IMR-90 (cell line): Measurements from ENCODE around the gene ACACA. TPM values are rescaled to one million over a fixed set of nuclear protein-coding genes. Genes with fewer than 3 reads are reported as not detected.

Experiments used
- ATAC-seq: fragments of 200-7000 bp; cut with Tn5 transposase; 2 replicates; pipeline ENCODE4 v1.9.1; 2020; ENCODE audit warnings: low read depth, mild to moderate bottlenecking, moderate library complexity
- BruUV-seq: library from RNA; stranded (reverse); fragments of 400-500 nt; replicated peaks from 2 replicates; lab custom pipeline; 2021; lab: Mats Ljungman, UMichigan
- CTCF ChIA-PET: fragments of 300-600 bp; formaldehyde crosslinking; extraction: SDS; loops from one replicate; lab custom pipeline; 2021; ENCODE audit warnings: antibody characterized with exemption; lab: Yijun Ruan, JAX
- POLR2A ChIA-PET: fragments of 300-600 bp; sonication (Branson Sonifier 250); formaldehyde crosslinking; loops from one replicate; lab custom pipeline; 2022; ENCODE audit warnings: antibody characterized with exemption; ENCODE audit not compliant: unreplicated experiment; lab: Charles Lee
- DNase-seq: peaks from one replicate; pipeline ENCODE4 v3.0.0; 2013
- H2AFZ ChIP-seq: replicated peaks from 2 replicates; pipeline ENCODE3; 2013; ENCODE audit warnings: low read length, mild to moderate bottlenecking; ENCODE audit not compliant: poor library complexity
- H2AK5ac ChIP-seq: 2 replicates; pipeline ENCODE4 v1.6.1; 2013; ENCODE audit warnings: low read depth, low read length, inconsistent platforms
- H2AK9ac ChIP-seq: replicated peaks from 2 replicates; pipeline ENCODE3; 2013; ENCODE audit warnings: mild to moderate bottlenecking, low read depth, low read length, moderate library complexity; ENCODE audit not compliant: poor library complexity
- H2BK120ac ChIP-seq: 2 replicates; pipeline ENCODE4 v1.6.1; 2013; ENCODE audit warnings: low read depth, low read length, inconsistent platforms
- H2BK15ac ChIP-seq: 3 replicates; pipeline ENCODE4 v1.6.1; 2013; ENCODE audit warnings: low read depth, low read length, inconsistent platforms
- H2BK20ac ChIP-seq: 2 replicates; pipeline ENCODE4 v1.6.1; 2013; ENCODE audit warnings: low read depth, mild to moderate bottlenecking, inconsistent platforms, low read length, moderate library complexity
- H2BK5ac ChIP-seq: 2 replicates; pipeline ENCODE4 v1.6.1; 2013; ENCODE audit warnings: mild to moderate bottlenecking, low read depth, low read length, inconsistent platforms; ENCODE audit not compliant: poor library complexity, severe bottlenecking
- H3K14ac ChIP-seq: replicated peaks from 2 replicates; pipeline ENCODE4 v1.6.1; 2013; ENCODE audit warnings: low read depth, low read length, inconsistent platforms
- H3K18ac ChIP-seq: 2 replicates; pipeline ENCODE4 v1.6.1; 2013; ENCODE audit warnings: low read depth, low read length, control low read depth
- H3K23ac ChIP-seq: 2 replicates; pipeline ENCODE4 v1.6.1; 2013; ENCODE audit warnings: low read depth, low read length, inconsistent platforms
- H3K27ac ChIP-seq: 2 replicates; pipeline ENCODE4 v1.5.1; 2013; ENCODE audit warnings: mild to moderate bottlenecking, control low read depth, low read length; ENCODE audit not compliant: insufficient read depth
- H3K27me3 ChIP-seq: 2 replicates; pipeline ENCODE4 v1.6.1; 2013; ENCODE audit warnings: low read length; ENCODE audit not compliant: control insufficient read depth, insufficient read depth
- H3K36me3 ChIP-seq: 2 replicates; pipeline ENCODE4 v1.6.1; 2013; ENCODE audit warnings: low read length, mixed read lengths; ENCODE audit not compliant: control insufficient read depth, insufficient read depth
- H3K4ac ChIP-seq: 2 replicates; pipeline ENCODE4 v1.6.1; 2013; ENCODE audit warnings: low read depth, low read length, inconsistent platforms
- H3K4me1 ChIP-seq: 2 replicates; pipeline ENCODE4 v1.6.1; 2013; ENCODE audit warnings: low read length, mixed read lengths; ENCODE audit not compliant: control insufficient read depth, insufficient read depth
- H3K4me2 ChIP-seq: 2 replicates; pipeline ENCODE4 v1.6.1; 2013; ENCODE audit warnings: low read depth, mild to moderate bottlenecking, control low read depth, low read length, moderate library complexity
- H3K4me3 ChIP-seq: 2 replicates; pipeline ENCODE4 v1.5.1; 2013; ENCODE audit warnings: low read depth, mild to moderate bottlenecking, control low read depth, low read length, moderate library complexity; ENCODE audit not compliant: insufficient read depth
- H3K56ac ChIP-seq: 2 replicates; pipeline ENCODE4 v1.6.1; 2013; ENCODE audit warnings: low read length, inconsistent platforms; ENCODE audit not compliant: insufficient read depth; ENCODE audit errors: extremely low read depth
- H3K79me1 ChIP-seq, 2 experiments: 2 replicates each; pipeline ENCODE4 v1.6.1; 2013; ENCODE audit warnings: low read length in 2 of 2, inconsistent platforms in 1 of 2, low read depth in 1 of 2
- H3K9ac ChIP-seq: 2 replicates; pipeline ENCODE4 v1.6.1; 2013; ENCODE audit warnings: low read depth, low read length, control low read depth
- H3K9me1 ChIP-seq: 2 replicates; pipeline ENCODE4 v1.6.1; 2013; ENCODE audit warnings: low read length, inconsistent platforms; ENCODE audit not compliant: insufficient read depth
- H3K9me3 ChIP-seq: 2 replicates; pipeline ENCODE4 v1.6.1; 2013; ENCODE audit warnings: low read length; ENCODE audit not compliant: control insufficient read depth, insufficient read depth
- H4K20me1 ChIP-seq: 2 replicates; pipeline ENCODE4 v1.6.1; 2013; ENCODE audit warnings: low read length, inconsistent platforms; ENCODE audit not compliant: insufficient read depth
- H4K5ac ChIP-seq: 2 replicates; pipeline ENCODE4 v1.6.1; 2013; ENCODE audit warnings: mild to moderate bottlenecking, low read depth, low read length, control low read depth
- H4K8ac ChIP-seq, 2 experiments: 2 replicates each; pipeline ENCODE4 v1.6.1; 2013; ENCODE audit warnings: low read depth in 2 of 2, low read length in 2 of 2, control low read depth in 1 of 2, inconsistent platforms in 1 of 2
- H4K91ac ChIP-seq: 2 replicates; pipeline ENCODE4 v1.6.1; 2013; ENCODE audit warnings: low read depth, low read length, inconsistent platforms; ENCODE audit not compliant: insufficient read depth
- BHLHE40 ChIP-seq: fragments of 150-350 bp; IDR thresholded peaks from 2 replicates; pipeline ENCODE4 v1.6.1; 2016; ENCODE audit warnings: mild to moderate bottlenecking, low read depth, low read length
- MAFK ChIP-seq: IDR thresholded peaks from 2 replicates; pipeline ENCODE4 v1.6.1; 2012; ENCODE audit warnings: low read depth, low read length, improper control_type of control experiment
- MAZ ChIP-seq: IDR thresholded peaks from 2 replicates; pipeline ENCODE4 v1.6.1; 2012; ENCODE audit warnings: low read depth, mild to moderate bottlenecking, low read length, improper control_type of control experiment, moderate library complexity, borderline replicate concordance
- MXI1 ChIP-seq: IDR thresholded peaks from 2 replicates; pipeline ENCODE4 v1.6.1; 2012; ENCODE audit warnings: low read depth, mild to moderate bottlenecking, low read length, moderate library complexity, borderline replicate concordance
- POLR2A ChIP-seq: IDR thresholded peaks from 2 replicates; pipeline ENCODE4 v1.6.1; 2012; ENCODE audit warnings: mild to moderate bottlenecking, low read depth, low read length
- WGBS, 2 experiments: methylation state at CpG; one replicate each; pipeline versions ENCODE4 v1.1.5 to v1.1.7; 2013; ENCODE audit warnings: missing lambda C conversion rate in 2 of 2; ENCODE audit not compliant: insufficient read length in 1 of 2; ENCODE audit errors: extremely low coverage in 2 of 2; 5-methylcytosine and 5-hydroxymethylcytosine counted together
- dilution Hi-C: fragments of 300-500 bp; cut with HindIII; formaldehyde crosslinking; loops from one replicate; pipeline ENCODE4 v1.14.3; 2018; ENCODE audit warnings: low sequenced_read_pairs; ENCODE audit not compliant: unreplicated experiment
- in situ Hi-C: fragments of 300-500 bp; cut with MboI; formaldehyde crosslinking; loops from 3 replicates; pipeline ENCODE4 v1.14.3; 2019; ENCODE audit warnings: low sequenced_read_pairs, inconsistent platforms, mixed read lengths
- intact Hi-C: fragments of 100-400 bp; cut with micrococcal nuclease; formaldehyde crosslinking; loops from 2 replicates; pipeline ENCODE4 v1.10.0; 2022
- polyA plus RNA-seq, 3 experiments: library from polyadenylated mRNA; depleted of rRNA; stranded (reverse); fragments of >200 nt; gene quantifications; 2 replicates each; pipeline ENCODE4 v1.2.3, GENCODE V29; 2012; ENCODE audit warnings: low replicate concordance in 1 of 3
- total RNA-seq: library from RNA; depleted of rRNA; stranded (reverse); fragments of >200 nt; gene quantifications from 2 replicates; pipeline ENCODE4 v1.2.3, GENCODE V29; 2012
- TF ChIP-seq, protein P1 (sequence below): fragments of 150-350 bp; IDR thresholded peaks from 2 replicates; pipeline ENCODE4 v1.6.1; 2016; ENCODE audit warnings: low read depth, mild to moderate bottlenecking, low read length, moderate library complexity, borderline replicate concordance
- TF ChIP-seq, protein P2 (sequence below): conservative IDR thresholded peaks from 2 replicates; pipeline ENCODE4 v1.5.1; 2012; ENCODE audit warnings: mild to moderate bottlenecking, low read depth, low read length, improper control_type of control experiment
- TF ChIP-seq, protein P3 (sequence below): fragments of 150-350 bp; IDR thresholded peaks from 2 replicates; pipeline ENCODE4 v1.6.1; 2017; ENCODE audit warnings: mild to moderate bottlenecking, antibody characterized with exemption, low read length, low read depth

Gene ACACA
- total and polyA plus RNA-seq, 2 of the 4 experiments (the other 2 are of a cell fraction), result 21.3 to 39.1 TPM

DNA sequence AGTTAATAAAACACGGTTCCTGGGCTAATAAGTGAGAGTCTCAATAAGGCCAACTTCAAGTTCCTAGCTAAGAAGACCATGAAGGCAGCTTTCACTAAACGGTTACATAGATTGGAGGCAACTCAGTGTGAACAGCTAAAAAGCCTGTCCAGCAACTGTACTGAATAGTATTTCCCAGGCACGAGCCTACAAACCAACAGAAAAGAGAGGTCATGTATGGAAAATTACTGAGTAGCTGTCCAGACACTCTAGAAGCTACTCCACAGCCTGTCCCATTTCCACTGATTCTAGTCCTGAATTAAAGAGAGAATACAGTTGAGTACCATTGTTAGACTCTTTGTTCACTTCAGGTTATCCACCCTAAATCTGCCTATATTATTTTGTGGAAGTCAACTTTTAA lies 67.3 kb downstream of the ACACA start:
- Histone ChIP-seq H2BK120ac (no peak overlapping the region), H3K9me3 (no peaks in the 10 kb centered on the region), H4K91ac (no peak overlapping the region), H3K23ac (no peak overlapping the region), H2BK15ac (no peak overlapping the region), H2AFZ (no peak overlapping the region), H2AK5ac (no peak overlapping the region), H3K4me1 (no peaks in the 10 kb centered on the region), H3K9ac (no peak overlapping the region), H3K18ac (no peak overlapping the region), H4K20me1 (no peaks in the 10 kb centered on the region), H3K9me1 (0 out of 2 replicates have a peak, but pooled peaks cover 3% of the 10 kb centered on the region), H3K36me3 (peaks cover 4% of the 10 kb centered on the region), H3K27ac (no peak overlapping the region), H3K27me3 (no peaks in the 10 kb centered on the region), H4K8ac (no peak overlapping the region), H4K5ac (no peak overlapping the region), H3K14ac (no peak overlapping the region), H3K4me3 (no peak overlapping the region), H3K4me2 (no peak overlapping the region), H3K4ac (no peak overlapping the region), H3K79me1 (peaks cover 0 to 36% of the 10 kb centered on the region in 2 experiments; a peak in 2 of 4 replicates), H2BK5ac (no peak overlapping the region), H2BK20ac (no peak overlapping the region), H2AK9ac (no peak overlapping the region), H3K56ac (no peak overlapping the region)
- POLR2A ChIA-PET, result no interaction called here
- CTCF ChIA-PET, result no interaction called here
- ATAC-seq (no peak), DNase-seq (no peak)
- BruUV-seq, result no TSS peak
- WGBS, 2 experiments, result no CpG with 5 or more reads among the region's 3 CpGs
- no peak for TF ChIP-seq POLR2A
- TF ChIP-seq MAFK, result no peak
- no peak for TF ChIP-seq MXI1
- TF ChIP-seq, protein P1, sequence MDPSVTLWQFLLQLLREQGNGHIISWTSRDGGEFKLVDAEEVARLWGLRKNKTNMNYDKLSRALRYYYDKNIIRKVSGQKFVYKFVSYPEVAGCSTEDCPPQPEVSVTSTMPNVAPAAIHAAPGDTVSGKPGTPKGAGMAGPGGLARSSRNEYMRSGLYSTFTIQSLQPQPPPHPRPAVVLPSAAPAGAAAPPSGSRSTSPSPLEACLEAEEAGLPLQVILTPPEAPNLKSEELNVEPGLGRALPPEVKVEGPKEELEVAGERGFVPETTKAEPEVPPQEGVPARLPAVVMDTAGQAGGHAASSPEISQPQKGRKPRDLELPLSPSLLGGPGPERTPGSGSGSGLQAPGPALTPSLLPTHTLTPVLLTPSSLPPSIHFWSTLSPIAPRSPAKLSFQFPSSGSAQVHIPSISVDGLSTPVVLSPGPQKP, result no peak
- TF ChIP-seq, protein P2, sequence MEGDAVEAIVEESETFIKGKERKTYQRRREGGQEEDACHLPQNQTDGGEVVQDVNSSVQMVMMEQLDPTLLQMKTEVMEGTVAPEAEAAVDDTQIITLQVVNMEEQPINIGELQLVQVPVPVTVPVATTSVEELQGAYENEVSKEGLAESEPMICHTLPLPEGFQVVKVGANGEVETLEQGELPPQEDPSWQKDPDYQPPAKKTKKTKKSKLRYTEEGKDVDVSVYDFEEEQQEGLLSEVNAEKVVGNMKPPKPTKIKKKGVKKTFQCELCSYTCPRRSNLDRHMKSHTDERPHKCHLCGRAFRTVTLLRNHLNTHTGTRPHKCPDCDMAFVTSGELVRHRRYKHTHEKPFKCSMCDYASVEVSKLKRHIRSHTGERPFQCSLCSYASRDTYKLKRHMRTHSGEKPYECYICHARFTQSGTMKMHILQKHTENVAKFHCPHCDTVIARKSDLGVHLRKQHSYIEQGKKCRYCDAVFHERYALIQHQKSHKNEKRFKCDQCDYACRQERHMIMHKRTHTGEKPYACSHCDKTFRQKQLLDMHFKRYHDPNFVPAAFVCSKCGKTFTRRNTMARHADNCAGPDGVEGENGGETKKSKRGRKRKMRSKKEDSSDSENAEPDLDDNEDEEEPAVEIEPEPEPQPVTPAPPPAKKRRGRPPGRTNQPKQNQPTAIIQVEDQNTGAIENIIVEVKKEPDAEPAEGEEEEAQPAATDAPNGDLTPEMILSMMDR, result no peak
- TF ChIP-seq MAZ, result no peak
- no peak for TF ChIP-seq BHLHE40
- TF ChIP-seq, protein P3, sequence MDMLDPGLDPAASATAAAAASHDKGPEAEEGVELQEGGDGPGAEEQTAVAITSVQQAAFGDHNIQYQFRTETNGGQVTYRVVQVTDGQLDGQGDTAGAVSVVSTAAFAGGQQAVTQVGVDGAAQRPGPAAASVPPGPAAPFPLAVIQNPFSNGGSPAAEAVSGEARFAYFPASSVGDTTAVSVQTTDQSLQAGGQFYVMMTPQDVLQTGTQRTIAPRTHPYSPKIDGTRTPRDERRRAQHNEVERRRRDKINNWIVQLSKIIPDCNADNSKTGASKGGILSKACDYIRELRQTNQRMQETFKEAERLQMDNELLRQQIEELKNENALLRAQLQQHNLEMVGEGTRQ, result no peak
- in situ Hi-C loops, result no loop called here
- dilution Hi-C loops, result no loop called here
- intact Hi-C loops, result no loop called here
